Measurements from ENCODE around the gene CD28. TPM values are rescaled to one million over a fixed set of nuclear protein-coding genes. Genes with fewer than 3 reads are reported as not detected.

The CD28 gene
- total RNA-seq, 1 donor from 2014 or later: not detected

- peak overlapping the region; percentile 34 for H3K4me3 Mint-ChIP-seq (ENCODE audit: unreplicated experiment)
- TF ChIP-seq CTCF (IDR thresholded peaks at IDR 0.05): no peak
- peak overlapping the region; percentile 99 for H3K27ac Mint-ChIP-seq (ENCODE audit: unreplicated experiment)
- H3K36me3 Mint-ChIP-seq (ENCODE audit: unreplicated experiment): no peaks in the 10 kb centered on the region
- no peaks in the 10 kb centered on the region for H3K27me3 Mint-ChIP-seq (ENCODE audit: unreplicated experiment)
- no peaks in the 10 kb centered on the region for H3K9me3 Mint-ChIP-seq (ENCODE audit: unreplicated experiment)
- H3K4me1 Mint-ChIP-seq (ENCODE audit: unreplicated experiment): peaks cover 77% of the 10 kb centered on the region
- DNase-seq (ENCODE audit: extremely low spot score, unreplicated experiment): no peak
Observed at GRCh38 chr2:203685081-203685621, 21.3 kb upstream of the CD28 start.

GRCh38 chr2:203685789-203686420, 20.5 kb upstream of the CD28 start:
- Mint-ChIP-seq H3K27me3 (ENCODE audit: unreplicated experiment) (no peaks in the 10 kb centered on the region), H3K27ac (ENCODE audit: unreplicated experiment) (peak overlapping the region; percentile 99), H3K4me3 (ENCODE audit: unreplicated experiment) (no peak overlapping the region), H3K9me3 (ENCODE audit: unreplicated experiment) (no peaks in the 10 kb centered on the region), H3K36me3 (ENCODE audit: unreplicated experiment) (no peaks in the 10 kb centered on the region), H3K4me1 (ENCODE audit: unreplicated experiment) (peaks cover 75% of the 10 kb centered on the region)
- no peak for TF ChIP-seq CTCF (IDR thresholded peaks at IDR 0.05)
- no peak for DNase-seq (ENCODE audit: extremely low spot score, unreplicated experiment)

- Mint-ChIP-seq H3K36me3 (ENCODE audit: unreplicated experiment) (no peaks in the 10 kb centered on the region), H3K9me3 (ENCODE audit: unreplicated experiment) (no peaks in the 10 kb centered on the region), H3K4me1 (ENCODE audit: unreplicated experiment) (peaks cover 72% of the 10 kb centered on the region), H3K27ac (ENCODE audit: unreplicated experiment) (peak overlapping the region; percentile 75), H3K4me3 (ENCODE audit: unreplicated experiment) (no peak overlapping the region), H3K27me3 (ENCODE audit: unreplicated experiment) (no peaks in the 10 kb centered on the region)
- no peak for DNase-seq (ENCODE audit: extremely low spot score, unreplicated experiment)
- TF ChIP-seq CTCF (IDR thresholded peaks at IDR 0.05): no peak
Observed at GRCh38 chr2:203687165-203687564, 19.3 kb upstream of the CD28 start.

GRCh38 chr2:203688798-203689197, 17.6 kb upstream of the CD28 start:
- Mint-ChIP-seq H3K4me3 (ENCODE audit: unreplicated experiment) (no peak overlapping the region), H3K27ac (ENCODE audit: unreplicated experiment) (peak overlapping the region; percentile 79), H3K36me3 (ENCODE audit: unreplicated experiment) (no peaks in the 10 kb centered on the region), H3K4me1 (ENCODE audit: unreplicated experiment) (peaks cover 69% of the 10 kb centered on the region), H3K27me3 (ENCODE audit: unreplicated experiment) (no peaks in the 10 kb centered on the region), H3K9me3 (ENCODE audit: unreplicated experiment) (no peaks in the 10 kb centered on the region)
- no peak for DNase-seq (ENCODE audit: extremely low spot score, unreplicated experiment)
- no peak for TF ChIP-seq CTCF (IDR thresholded peaks at IDR 0.05)

- Mint-ChIP-seq H3K27ac (ENCODE audit: unreplicated experiment) (peak overlapping the region; percentile 79), H3K4me3 (ENCODE audit: unreplicated experiment) (no peak overlapping the region), H3K4me1 (ENCODE audit: unreplicated experiment) (peaks cover 70% of the 10 kb centered on the region), H3K27me3 (ENCODE audit: unreplicated experiment) (no peaks in the 10 kb centered on the region), H3K36me3 (ENCODE audit: unreplicated experiment) (no peaks in the 10 kb centered on the region), H3K9me3 (ENCODE audit: unreplicated experiment) (no peaks in the 10 kb centered on the region)
- DNase-seq (ENCODE audit: extremely low spot score, unreplicated experiment): no peak
- no peak for TF ChIP-seq CTCF (IDR thresholded peaks at IDR 0.05)
Observed at GRCh38 chr2:203689426-203690116, 16.9 kb upstream of the CD28 start.

Measured in osteocyte (in vitro differentiated cells).